ENCODE results near the gene STAC.

- TF ChIP-seq CTCF (IDR thresholded peaks at IDR 0.05; ENCODE audit: low read length) (no peak), EZH2 (optimal IDR thresholded peaks at IDR 0.05; ENCODE audit: low read depth, low read length) (no peak)
Measured at GRCh38 chr3:36514171-36514570, 133.9 kb downstream of the STAC start.
